ENCODE measurements around the gene FAM89A. TPM values are rescaled to one million over a fixed set of nuclear protein-coding genes. Genes with fewer than 3 reads are reported as not detected.

Gene FAM89A
- total and polyA plus RNA-seq, 9 of the 15 experiments (the other 6 are each of a cell fraction or from before 2014, with no cell fraction given), result 8.7 to 66.2 (median 43.3) TPM

DNA sequence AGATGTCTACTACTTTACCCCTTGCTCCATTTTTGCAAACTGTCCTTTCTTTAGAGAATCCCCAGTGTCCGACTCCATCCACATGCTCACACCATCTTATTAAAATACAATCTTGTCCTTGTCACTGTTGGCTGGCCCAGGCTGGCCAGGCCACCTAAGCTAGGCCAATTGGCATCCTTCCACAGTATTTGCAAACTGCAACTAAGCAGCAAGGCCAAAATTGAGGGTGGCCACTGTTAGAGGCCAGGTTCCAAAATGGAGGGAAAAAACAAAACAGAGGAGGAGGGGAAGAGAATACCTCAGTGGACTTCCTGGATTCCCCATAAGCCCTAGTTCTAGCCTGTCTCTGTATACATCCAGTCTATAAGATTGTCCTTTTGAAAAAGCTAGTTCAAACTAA, 4.3 kb downstream of the FAM89A start:
- WGBS (ENCODE audit: insufficient coverage, low coverage, missing lambda C conversion rate), result 94% methylated on average over 1 of the region's 1 CpG

DNA sequence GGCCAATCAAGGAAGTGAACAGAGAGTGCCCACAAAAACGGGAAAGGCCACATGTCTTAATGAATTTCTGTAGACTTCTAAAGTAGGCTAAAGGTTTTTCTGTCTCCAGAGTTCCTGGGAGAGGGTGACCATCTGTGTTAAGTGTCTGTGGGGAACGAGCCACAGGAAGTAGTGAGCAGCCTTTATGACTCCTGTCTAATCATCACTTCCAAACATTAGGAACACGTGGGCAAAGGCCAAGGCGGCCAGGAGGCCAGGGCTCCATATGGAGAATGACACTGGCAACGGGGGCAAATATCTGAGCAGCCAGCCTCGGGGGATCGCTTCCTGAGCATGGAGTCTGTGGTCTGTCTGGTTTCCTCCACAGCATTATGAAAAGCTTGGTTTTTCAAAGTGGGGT, 7.1 kb downstream of the FAM89A start:
- Histone ChIP-seq H3K27me3 (ENCODE audit: control insufficient read depth in 2 of 2, insufficient read depth in 2 of 2, low read length in 2 of 2) (no peaks in the 10 kb centered on the region), H4K20me1 (replicated peaks; ENCODE audit: control insufficient read depth, insufficient read depth, low read length) (peaks cover 15% of the 10 kb centered on the region; the same call in 1 of the 2 replicates), H3K4me2 (ENCODE audit: insufficient read depth, low read length) (no peak overlapping the region), H3K9ac (ENCODE audit: insufficient read depth in 1 of 2, low read depth in 2 of 2, low read length in 2 of 2) (peak overlapping the region in 1 of 2 experiments; percentile 57; a peak in 1 of 4 replicates), H3K27ac (ENCODE audit: extremely low read depth, low read depth, low read length) (no peak overlapping the region), H3K9me1 (ENCODE audit: control insufficient read depth, insufficient read depth, low read length) (no peaks in the 10 kb centered on the region), H3K36me3 (ENCODE audit: control insufficient read depth, insufficient read depth, low read length) (peaks cover 33% of the 10 kb centered on the region; the same call in 1 of the 3 replicates), H3K4me3 (no peak overlapping the region), H3K4me1 (replicated peaks in 1 of 2; ENCODE audit: control insufficient read depth in 2 of 2, insufficient read depth in 2 of 2, low read length in 2 of 2) (peaks cover 4 to 25% of the 10 kb centered on the region in 2 experiments), H3K79me2 (ENCODE audit: control insufficient read depth, insufficient read depth, low read length) (peaks cover 82% of the 10 kb centered on the region), H3K9me3 (replicated peaks; ENCODE audit: control insufficient read depth, insufficient read depth, low read depth, low read length) (no peaks in the 10 kb centered on the region), H2AFZ (ENCODE audit: low read depth, low read length) (no peak overlapping the region)
- FAIRE-seq, result no peak
- BruUV-seq (replicated peaks), result no TSS peak
- ATAC-seq, result no peak; the same call in 2 of the 3 replicates
- in situ Hi-C loops (cut with MboI) (no loop called here), intact Hi-C loops (cut with micrococcal nuclease) (no loop called here)
- DNase-seq (ENCODE audit: extremely low read depth in 1 of 4, low spot score in 3 of 4), result no peak
- ChIA-PET CTCF (ENCODE audit: low intra/inter-chr PET ratio) (no interaction called here), POLR2A (interaction anchor here (0.6 to 1.6 kb wide), 3 partner anchors 16 to 198 kb away, joined by 3 to 4 read pairs (median 4); no protein-coding TSS in a partner anchor)
- WGBS (ENCODE audit: insufficient coverage, low coverage, missing lambda C conversion rate), result 53% methylated on average over 7 of the region's 7 CpGs
- TF ChIP-seq ZNF3 (CRISPR knock-in tag; IDR thresholded peaks at IDR 0.05) (no peak), ZNF398 (CRISPR knock-in tag; IDR thresholded peaks at IDR 0.05) (no peak), ZBED1 (IDR thresholded peaks at IDR 0.05) (no peak), NEUROD1 (IDR thresholded peaks at IDR 0.05; ENCODE audit: borderline replicate concordance, low read depth, low read length, partially characterized antibody) (no peak), TEAD1 (CRISPR knock-in tag; IDR thresholded peaks at IDR 0.05) (no peak), FUS (optimal IDR thresholded peaks at IDR 0.05; ENCODE audit: low read depth, low read length) (no peak), TARDBP (IDR thresholded peaks at IDR 0.05) (no peak), MAFG (tag; conservative IDR thresholded peaks at IDR 0.05) (no peak), HLTF (IDR thresholded peaks at IDR 0.05) (no peak), ZNF583 (CRISPR knock-in tag; IDR thresholded peaks at IDR 0.05) (no peak), THRAP3 (IDR thresholded peaks at IDR 0.05; ENCODE audit: borderline replicate concordance) (no peak), ARNT (IDR thresholded peaks at IDR 0.05) (no peak), ESRRB (CRISPR knock-in tag; IDR thresholded peaks at IDR 0.05; ENCODE audit: borderline replicate concordance) (no peak), ZKSCAN1 (IDR thresholded peaks at IDR 0.05; ENCODE audit: low read depth, low read length) (no peak)
- TF ChIP-seq, protein P1, sequence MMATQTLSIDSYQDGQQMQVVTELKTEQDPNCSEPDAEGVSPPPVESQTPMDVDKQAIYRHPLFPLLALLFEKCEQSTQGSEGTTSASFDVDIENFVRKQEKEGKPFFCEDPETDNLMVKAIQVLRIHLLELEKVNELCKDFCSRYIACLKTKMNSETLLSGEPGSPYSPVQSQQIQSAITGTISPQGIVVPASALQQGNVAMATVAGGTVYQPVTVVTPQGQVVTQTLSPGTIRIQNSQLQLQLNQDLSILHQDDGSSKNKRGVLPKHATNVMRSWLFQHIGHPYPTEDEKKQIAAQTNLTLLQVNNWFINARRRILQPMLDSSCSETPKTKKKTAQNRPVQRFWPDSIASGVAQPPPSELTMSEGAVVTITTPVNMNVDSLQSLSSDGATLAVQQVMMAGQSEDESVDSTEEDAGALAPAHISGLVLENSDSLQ (IDR thresholded peaks at IDR 0.05), result no peak

More for the DNA sequence above, 4.3 kb downstream of the FAM89A start:
- 0 out of 2 replicates have a peak, but pooled peaks have one; percentile 23 for TF ChIP-seq RBFOX2 (IDR thresholded peaks at IDR 0.05; ENCODE audit: low read depth, low read length)
- no peak for TF ChIP-seq SNIP1 (IDR thresholded peaks at IDR 0.05; ENCODE audit: low read depth)
- ChIA-PET POLR2A (interaction anchor here (0.9 to 2.0 kb wide), 6 partner anchors 11 to 170 kb away, joined by 3 to 11 read pairs (median 6); no protein-coding TSS in a partner anchor), CTCF (ENCODE audit: low intra/inter-chr PET ratio) (no interaction called here)
- in situ Hi-C loops (cut with MboI) (no loop called here), intact Hi-C loops (cut with micrococcal nuclease) (loop anchor here (2.0 to 5.0 kb wide), 2 partner anchors 43 to 167 kb away; no protein-coding TSS in a partner anchor)
- H3K4me1 ChIP-seq (replicated peaks in 1 of 2; ENCODE audit: control insufficient read depth in 2 of 2, insufficient read depth in 2 of 2, low read length in 2 of 2), result peaks cover 24 to 42% of the 10 kb centered on the region in 2 experiments
- H3K79me2 ChIP-seq (ENCODE audit: control insufficient read depth, insufficient read depth, low read length), result peaks cover 80% of the 10 kb centered on the region
- FAIRE-seq (no peak), DNase-seq (ENCODE audit: extremely low read depth in 1 of 4, low spot score in 3 of 4) (no peak), ATAC-seq (no peak)
- no peak overlapping the region for H3K4me3 ChIP-seq
- no peaks in the 10 kb centered on the region for H3K27me3 ChIP-seq (ENCODE audit: control insufficient read depth in 2 of 2, insufficient read depth in 2 of 2, low read length in 2 of 2)
- H3K9me3 ChIP-seq (replicated peaks; ENCODE audit: control insufficient read depth, insufficient read depth, low read depth, low read length), result no peaks in the 10 kb centered on the region
- no peak overlapping the region for H3K27ac ChIP-seq (ENCODE audit: extremely low read depth, low read depth, low read length)
- H3K9me1 ChIP-seq (ENCODE audit: control insufficient read depth, insufficient read depth, low read length), result no peaks in the 10 kb centered on the region
- no peak overlapping the region for H2AFZ ChIP-seq (ENCODE audit: low read depth, low read length)
- H3K4me2 ChIP-seq (ENCODE audit: insufficient read depth, low read length), result no peak overlapping the region
- no TSS peak for BruUV-seq (replicated peaks)
- H3K9ac ChIP-seq (ENCODE audit: insufficient read depth in 1 of 2, low read depth in 2 of 2, low read length in 2 of 2), result no peak overlapping the region
- peaks cover 19% of the 10 kb centered on the region; the same call in 1 of the 2 replicates for H4K20me1 ChIP-seq (replicated peaks; ENCODE audit: control insufficient read depth, insufficient read depth, low read length)
- peaks cover 20% of the 10 kb centered on the region; the same call in 1 of the 3 replicates for H3K36me3 ChIP-seq (ENCODE audit: control insufficient read depth, insufficient read depth, low read length)

All from K562 (cell line).